SK-N-SH (cell line): Measurements from ENCODE around the gene HMGN2.

Experiments used
- CTCF ChIP-seq: fragments of 200-600 bp; sonication (generic); IDR thresholded peaks from 2 replicates; pipeline ENCODE4 v1.6.1; 2017; ENCODE audit warnings: antibody characterized with exemption, mild to moderate bottlenecking, moderate library complexity
- EZH2phosphoT487 ChIP-seq: fragments of 200-600 bp; sonication (generic); IDR thresholded peaks from 2 replicates; pipeline ENCODE4 v1.6.1; 2017; ENCODE audit warnings: low read depth, mixed run types, mild to moderate bottlenecking, antibody characterized with exemption, moderate library complexity, borderline replicate concordance
- FOXM1 ChIP-seq: IDR thresholded peaks from 2 replicates; pipeline ENCODE4 v1.4.0; 2012; ENCODE audit warnings: low read depth, mild to moderate bottlenecking
- GABPA ChIP-seq: IDR thresholded peaks from 2 replicates; pipeline ENCODE4 v1.4.0; 2012; ENCODE audit warnings: low read depth, mild to moderate bottlenecking
- POLR2AphosphoS5 ChIP-seq: IDR thresholded peaks from 2 replicates; pipeline ENCODE4 v1.6.1; 2012; ENCODE audit warnings: low read depth, low read length
- RCOR1 ChIP-seq: fragments of 150-350 bp; IDR thresholded peaks from 2 replicates; pipeline ENCODE4 v1.6.1; 2017; ENCODE audit warnings: antibody characterized with exemption, low read length
- REST ChIP-seq: IDR thresholded peaks from 2 replicates; pipeline ENCODE4 v1.6.1; 2012; ENCODE audit warnings: mild to moderate bottlenecking, low read depth, low read length, moderate library complexity
- RXRA ChIP-seq: IDR thresholded peaks from 2 replicates; pipeline ENCODE4 v1.4.0; 2012; ENCODE audit warnings: low read depth, mild to moderate bottlenecking, borderline replicate concordance
- SMC3 ChIP-seq: IDR thresholded peaks from 2 replicates; pipeline ENCODE4 v1.6.1; 2012; ENCODE audit warnings: low read depth, low read length, improper control_type of control experiment
- TF ChIP-seq, protein P1 (sequence below): IDR thresholded peaks from 2 replicates; pipeline ENCODE4 v1.4.0; 2012; ENCODE audit warnings: low read depth, borderline replicate concordance
- TF ChIP-seq, protein P2 (sequence below): IDR thresholded peaks from 2 replicates; pipeline ENCODE4 v1.4.0; 2012; ENCODE audit warnings: low read depth, borderline replicate concordance

DNA sequence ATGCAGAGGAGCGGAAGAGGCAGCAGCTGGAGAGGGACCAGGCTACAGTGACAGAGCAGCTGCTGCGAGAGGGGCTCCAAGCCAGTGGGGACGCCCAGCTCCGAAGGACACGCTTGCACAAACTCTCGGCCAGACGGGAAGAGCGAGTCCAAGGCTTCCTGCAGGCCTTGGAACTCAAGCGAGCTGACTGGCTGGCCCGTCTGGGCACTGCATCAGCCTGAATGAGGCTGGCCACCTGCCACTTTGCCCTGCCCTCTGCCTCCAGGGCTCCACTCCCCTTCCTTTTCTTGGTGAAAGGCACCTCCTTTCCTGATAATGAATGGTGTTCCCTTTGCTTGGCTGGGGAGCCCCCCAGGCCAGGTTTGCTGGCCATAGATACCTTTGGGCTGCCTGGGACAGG lies 3.3 kb upstream of the HMGN2 start:
- no peak for TF ChIP-seq RXRA
- no peak for TF ChIP-seq FOXM1
- TF ChIP-seq POLR2AphosphoS5 = no peak
- no peak for TF ChIP-seq CTCF
- TF ChIP-seq, protein P1, sequence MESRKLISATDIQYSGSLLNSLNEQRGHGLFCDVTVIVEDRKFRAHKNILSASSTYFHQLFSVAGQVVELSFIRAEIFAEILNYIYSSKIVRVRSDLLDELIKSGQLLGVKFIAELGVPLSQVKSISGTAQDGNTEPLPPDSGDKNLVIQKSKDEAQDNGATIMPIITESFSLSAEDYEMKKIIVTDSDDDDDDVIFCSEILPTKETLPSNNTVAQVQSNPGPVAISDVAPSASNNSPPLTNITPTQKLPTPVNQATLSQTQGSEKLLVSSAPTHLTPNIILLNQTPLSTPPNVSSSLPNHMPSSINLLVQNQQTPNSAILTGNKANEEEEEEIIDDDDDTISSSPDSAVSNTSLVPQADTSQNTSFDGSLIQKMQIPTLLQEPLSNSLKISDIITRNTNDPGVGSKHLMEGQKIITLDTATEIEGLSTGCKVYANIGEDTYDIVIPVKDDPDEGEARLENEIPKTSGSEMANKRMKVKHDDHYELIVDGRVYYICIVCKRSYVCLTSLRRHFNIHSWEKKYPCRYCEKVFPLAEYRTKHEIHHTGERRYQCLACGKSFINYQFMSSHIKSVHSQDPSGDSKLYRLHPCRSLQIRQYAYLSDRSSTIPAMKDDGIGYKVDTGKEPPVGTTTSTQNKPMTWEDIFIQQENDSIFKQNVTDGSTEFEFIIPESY = no peak
- TF ChIP-seq SMC3 = no peak
- TF ChIP-seq REST = no peak
- TF ChIP-seq, protein P2, sequence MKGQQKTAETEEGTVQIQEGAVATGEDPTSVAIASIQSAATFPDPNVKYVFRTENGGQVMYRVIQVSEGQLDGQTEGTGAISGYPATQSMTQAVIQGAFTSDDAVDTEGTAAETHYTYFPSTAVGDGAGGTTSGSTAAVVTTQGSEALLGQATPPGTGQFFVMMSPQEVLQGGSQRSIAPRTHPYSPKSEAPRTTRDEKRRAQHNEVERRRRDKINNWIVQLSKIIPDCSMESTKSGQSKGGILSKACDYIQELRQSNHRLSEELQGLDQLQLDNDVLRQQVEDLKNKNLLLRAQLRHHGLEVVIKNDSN = no peak
- TF ChIP-seq RCOR1 = no peak
- TF ChIP-seq GABPA = no peak
- TF ChIP-seq EZH2phosphoT487 = no peak
